NB4 (cell line): ENCODE data around the gene DLGAP3.
"Not testable (repeated sequence)": the region's sequence is repeated elsewhere in the genome, so short reads cannot be mapped to it uniquely, and the experiment has no call there.

Source experiments
- DNase-seq: peaks from one replicate; pipeline ENCODE4 v3.0.0; 2010; ENCODE audit warnings: low read depth
- H3K4me3 ChIP-seq: one replicate; pipeline ENCODE4 v1.5.1; 2011; ENCODE audit warnings: mild to moderate bottlenecking, low read depth, low read length, moderate library complexity
- MYC ChIP-seq: IDR thresholded peaks from 2 replicates; pipeline ENCODE4 v1.6.1; 2011; ENCODE audit warnings: low read depth, low read length
- POLR2A ChIP-seq: IDR thresholded peaks from 2 replicates; pipeline ENCODE4 v1.6.1; 2011; ENCODE audit warnings: mild to moderate bottlenecking; ENCODE audit not compliant: insufficient read length; ENCODE audit errors: extremely low read depth
- TF ChIP-seq, protein P1 (sequence below): IDR thresholded peaks from 2 replicates; pipeline ENCODE4 v1.6.1; 2011; ENCODE audit warnings: low read depth, low read length
- TF ChIP-seq, protein P2 (sequence below): IDR thresholded peaks from one replicate; pipeline ENCODE4 v1.5.1; 2012; ENCODE audit warnings: low read depth, low read length

DLGAP3 gene

DNA sequence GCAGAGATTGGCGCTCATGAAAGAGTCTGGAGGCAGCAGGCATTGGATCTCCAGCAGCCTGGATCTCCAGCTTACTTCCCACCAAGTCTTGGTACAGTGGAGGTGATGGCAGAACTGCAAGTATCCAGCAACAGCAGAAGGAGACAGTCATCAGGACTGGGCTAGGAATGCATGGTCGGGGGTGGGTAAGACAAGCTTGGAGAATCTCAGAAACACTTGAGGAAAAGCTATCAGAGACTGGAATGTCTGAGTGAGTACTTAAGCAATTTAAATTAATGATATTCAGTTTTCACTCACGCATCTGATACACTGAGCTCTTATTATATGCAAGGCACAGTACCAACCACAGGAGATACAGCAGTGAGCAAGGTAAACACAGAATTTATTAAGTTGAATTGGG lies 45.9 kb upstream of the DLGAP3 start:
- TF ChIP-seq, protein P1, sequence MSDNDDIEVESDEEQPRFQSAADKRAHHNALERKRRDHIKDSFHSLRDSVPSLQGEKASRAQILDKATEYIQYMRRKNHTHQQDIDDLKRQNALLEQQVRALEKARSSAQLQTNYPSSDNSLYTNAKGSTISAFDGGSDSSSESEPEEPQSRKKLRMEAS = no peak
- TF ChIP-seq POLR2A (no peak), MYC (no peak)
- TF ChIP-seq, protein P2, sequence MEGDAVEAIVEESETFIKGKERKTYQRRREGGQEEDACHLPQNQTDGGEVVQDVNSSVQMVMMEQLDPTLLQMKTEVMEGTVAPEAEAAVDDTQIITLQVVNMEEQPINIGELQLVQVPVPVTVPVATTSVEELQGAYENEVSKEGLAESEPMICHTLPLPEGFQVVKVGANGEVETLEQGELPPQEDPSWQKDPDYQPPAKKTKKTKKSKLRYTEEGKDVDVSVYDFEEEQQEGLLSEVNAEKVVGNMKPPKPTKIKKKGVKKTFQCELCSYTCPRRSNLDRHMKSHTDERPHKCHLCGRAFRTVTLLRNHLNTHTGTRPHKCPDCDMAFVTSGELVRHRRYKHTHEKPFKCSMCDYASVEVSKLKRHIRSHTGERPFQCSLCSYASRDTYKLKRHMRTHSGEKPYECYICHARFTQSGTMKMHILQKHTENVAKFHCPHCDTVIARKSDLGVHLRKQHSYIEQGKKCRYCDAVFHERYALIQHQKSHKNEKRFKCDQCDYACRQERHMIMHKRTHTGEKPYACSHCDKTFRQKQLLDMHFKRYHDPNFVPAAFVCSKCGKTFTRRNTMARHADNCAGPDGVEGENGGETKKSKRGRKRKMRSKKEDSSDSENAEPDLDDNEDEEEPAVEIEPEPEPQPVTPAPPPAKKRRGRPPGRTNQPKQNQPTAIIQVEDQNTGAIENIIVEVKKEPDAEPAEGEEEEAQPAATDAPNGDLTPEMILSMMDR = no peak
- no peak for DNase-seq
- no peak overlapping the region for H3K4me3 ChIP-seq

DNA sequence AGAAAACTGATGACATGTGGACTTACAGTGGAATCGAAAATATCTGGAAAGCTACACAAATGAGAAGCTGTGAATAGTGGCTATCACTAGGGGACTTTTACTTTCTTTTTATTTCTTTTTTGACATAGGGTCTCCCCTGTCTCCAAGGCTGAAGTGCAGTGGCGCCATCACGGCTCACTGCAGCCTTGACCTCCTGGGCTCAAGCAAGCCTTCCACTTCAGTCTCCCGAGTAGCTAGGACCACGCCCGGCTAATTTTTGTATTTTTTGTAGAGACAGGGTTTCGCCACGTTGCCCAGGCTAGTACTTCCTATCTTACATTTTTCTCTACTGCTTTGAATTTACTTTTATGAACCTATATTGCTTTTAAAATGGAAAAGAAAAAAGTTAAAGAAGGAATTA lies 45.2 kb upstream of the DLGAP3 start:
- DNase-seq = no peak
- TF ChIP-seq, protein P2 = no peak
- TF ChIP-seq, protein P1 = no peak
- no peak for TF ChIP-seq POLR2A
- TF ChIP-seq MYC = no peak
- H3K4me3 ChIP-seq = no peak overlapping the region

DNA sequence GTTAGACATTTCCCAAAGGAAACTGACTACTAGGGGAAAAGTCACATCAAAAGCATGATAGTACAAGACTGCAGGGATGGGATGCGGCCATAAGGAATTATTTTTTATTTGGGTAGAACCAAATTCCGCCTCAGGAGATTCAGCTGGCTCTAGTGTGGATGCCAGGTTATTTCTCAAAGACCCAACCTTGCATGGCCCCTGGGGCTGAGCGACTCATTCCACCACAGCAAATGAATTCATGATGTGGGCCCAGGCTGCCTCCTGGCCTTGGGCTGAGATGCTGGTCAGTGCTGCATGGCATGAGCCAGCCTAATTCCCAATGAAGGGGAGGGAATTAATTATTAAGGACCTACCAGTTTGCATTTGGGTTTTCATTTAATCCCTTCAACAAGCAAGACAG lies 43.9 kb upstream of the DLGAP3 start:
- TF ChIP-seq MYC (no peak), POLR2A (no peak)
- TF ChIP-seq, protein P1 = no peak
- TF ChIP-seq, protein P2 = no peak
- no peak overlapping the region for H3K4me3 ChIP-seq
- no peak for DNase-seq

DNA sequence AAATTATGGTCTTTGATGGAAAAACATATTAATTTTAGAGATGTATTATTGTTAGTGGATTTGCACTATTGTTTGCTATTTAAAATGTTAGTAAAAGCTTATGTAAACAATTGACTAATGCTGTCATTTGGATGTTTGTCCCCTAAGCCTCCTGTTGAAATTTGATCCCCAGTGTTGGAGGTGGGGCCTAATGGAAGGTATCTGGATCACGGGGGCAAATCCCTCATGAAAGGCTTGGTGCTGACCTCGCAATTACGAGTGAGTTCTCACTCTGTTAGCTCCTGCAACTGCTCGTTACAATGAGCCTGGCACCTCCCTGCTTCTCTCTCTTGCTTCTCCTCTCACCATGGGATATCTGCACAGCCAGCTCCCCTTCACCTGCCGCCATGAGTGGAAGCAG lies 41.4 kb upstream of the DLGAP3 start:
- no peak for DNase-seq
- TF ChIP-seq MYC = no peak
- TF ChIP-seq, protein P1 = no peak
- TF ChIP-seq POLR2A = no peak
- TF ChIP-seq, protein P2 = no peak
- H3K4me3 ChIP-seq = no peak overlapping the region

DNA sequence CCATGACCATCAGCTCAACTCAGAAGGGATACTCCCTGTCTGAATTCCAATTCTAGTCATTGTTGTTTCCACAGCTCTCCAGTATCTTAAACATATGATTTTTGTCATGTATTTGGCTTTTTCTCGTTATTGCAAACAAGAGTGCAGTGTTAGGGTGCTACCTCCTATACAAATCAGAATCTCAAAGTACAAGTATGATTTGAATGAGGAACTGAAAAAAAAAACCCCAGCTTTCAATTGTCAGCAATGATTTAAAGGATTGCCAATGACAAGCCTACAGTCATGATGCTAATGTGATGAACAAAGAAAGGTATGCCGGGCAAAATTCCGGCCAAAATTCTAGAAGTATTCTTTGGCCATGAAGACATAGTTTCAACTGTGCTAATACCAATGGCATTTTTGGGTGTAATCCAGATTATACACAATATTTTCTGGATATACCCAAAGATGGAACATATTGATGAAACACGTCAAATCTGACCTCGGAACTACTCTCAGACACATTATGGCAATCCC lies 40.8 kb upstream of the DLGAP3 start:
- H3K4me3 ChIP-seq = no peak overlapping the region
- TF ChIP-seq, protein P2 = no peak
- TF ChIP-seq MYC = no peak
- TF ChIP-seq, protein P1 = no peak
- no peak for TF ChIP-seq POLR2A
- DNase-seq = no peak

DNA sequence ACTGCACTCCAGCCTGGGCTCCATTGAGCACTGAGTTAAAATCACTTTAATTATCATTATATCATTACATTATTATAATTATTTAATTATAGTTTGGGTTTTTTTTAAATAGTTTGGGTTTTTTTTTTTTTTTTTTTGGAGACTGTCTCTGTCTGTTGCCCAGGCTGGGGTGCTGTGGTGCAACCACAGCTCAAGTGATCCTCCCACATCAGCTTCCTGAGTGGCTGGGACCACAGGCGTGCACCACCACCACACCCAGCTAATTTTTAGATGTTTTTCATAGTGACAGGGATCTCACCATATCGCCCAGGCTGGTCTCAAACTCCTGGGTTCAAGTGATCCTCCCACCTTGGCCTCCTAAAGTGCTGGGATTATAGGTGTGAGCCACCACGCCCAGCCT lies 38.8 kb upstream of the DLGAP3 start:
- DNase-seq = not testable (repeated sequence)

DNA sequence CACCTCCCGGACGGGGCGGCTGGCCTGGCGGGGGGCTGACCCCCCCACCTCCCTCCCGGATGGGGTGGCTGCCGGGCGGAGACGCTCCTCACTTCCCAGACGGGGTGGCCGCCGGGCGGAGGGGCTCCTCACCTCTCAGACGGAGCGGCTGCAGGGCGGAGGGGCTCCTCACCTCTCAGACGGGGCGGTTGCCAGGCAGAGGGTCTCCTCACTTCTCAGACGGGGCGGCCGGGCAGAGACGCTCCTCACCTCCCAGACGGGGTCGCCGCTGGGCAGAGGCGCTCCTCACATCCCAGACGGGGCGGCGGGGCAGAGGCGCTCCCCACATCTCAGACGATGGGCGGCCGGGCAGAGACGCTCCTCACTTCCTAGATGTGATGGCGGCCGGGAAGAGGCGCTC lies 38.2 kb upstream of the DLGAP3 start:
- not testable (repeated sequence) for DNase-seq, H3K4me3 ChIP-seq

More for the DNA sequence above, 38.8 kb upstream of the DLGAP3 start:
- not testable (repeated sequence) for H3K4me3 ChIP-seq
